ENCODE results near the gene AK9. TPM values are rescaled to one million over a fixed set of nuclear protein-coding genes. Genes with fewer than 3 reads are reported as not detected.

The AK9 gene
- total and polyA plus RNA-seq, 2 of the 4 experiments (the other 2 are of a cell fraction), result 1.7 to 1.8 TPM

DNA sequence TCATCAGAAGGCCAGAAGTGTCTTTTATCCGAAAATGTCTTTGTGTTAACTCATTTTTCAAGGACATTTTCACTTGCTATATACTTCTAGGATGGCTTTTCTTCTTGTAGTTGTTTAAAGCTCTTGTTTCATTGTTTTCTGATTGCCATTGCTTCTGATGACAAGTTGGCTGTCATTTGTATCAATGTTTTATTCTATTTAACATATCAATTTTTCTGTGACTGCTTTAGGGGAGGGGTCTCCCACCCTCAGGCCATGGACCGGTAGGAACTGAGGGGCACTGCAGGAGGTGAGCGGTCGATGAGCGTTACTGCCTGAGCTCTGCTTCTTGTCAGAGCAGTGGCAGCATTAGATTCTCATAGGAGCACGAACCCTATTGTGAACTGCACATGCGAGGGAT lies 65.8 kb downstream of the AK9 start:
- dilution Hi-C loops (cut with HindIII; ENCODE audit: low sequenced_read_pairs, unreplicated experiment) (no loop called here), intact Hi-C loops (cut with micrococcal nuclease) (no loop called here), in situ Hi-C loops (cut with MboI; ENCODE audit: low sequenced_read_pairs) (no loop called here)
- H3K27me3 ChIP-seq (ENCODE audit: control insufficient read depth, insufficient read depth, low read length), result no peaks in the 10 kb centered on the region
- H4K5ac ChIP-seq (ENCODE audit: low read depth, low read length), result no peak overlapping the region
- H4K8ac ChIP-seq (ENCODE audit: low read depth in 2 of 2, low read length in 2 of 2), result no peak overlapping the region
- ChIA-PET CTCF (no interaction called here), POLR2A (ENCODE audit: unreplicated experiment) (interaction anchor here (0.6 kb wide), 1 partner anchor 1518 kb away, joined by 4 read pairs; no protein-coding TSS in a partner anchor)
- ATAC-seq (ENCODE audit: low read depth) (no peak), DNase-seq (no peak)
- H3K4me2 ChIP-seq (ENCODE audit: low read depth, low read length), result no peak overlapping the region
- no peaks in the 10 kb centered on the region for H3K4me1 ChIP-seq (ENCODE audit: control insufficient read depth, insufficient read depth, low read length)
- no peak overlapping the region for H3K4ac ChIP-seq (ENCODE audit: low read depth, low read length)
- no peak overlapping the region for H2AFZ ChIP-seq (replicated peaks; ENCODE audit: low read length, poor library complexity)
- H3K14ac ChIP-seq (replicated peaks; ENCODE audit: low read depth, low read length), result no peak overlapping the region
- no peaks in the 10 kb centered on the region for H4K20me1 ChIP-seq (ENCODE audit: insufficient read depth, low read length)
- H3K9ac ChIP-seq (ENCODE audit: low read depth, low read length), result no peak overlapping the region
- no peaks in the 10 kb centered on the region for H3K9me3 ChIP-seq (ENCODE audit: control insufficient read depth, insufficient read depth, low read length)
- H2BK15ac ChIP-seq (ENCODE audit: low read depth, low read length), result no peak overlapping the region
- no TSS peak for BruUV-seq (replicated peaks)
- H2AK9ac ChIP-seq (replicated peaks; ENCODE audit: low read depth, low read length, poor library complexity), result no peak overlapping the region
- H3K79me1 ChIP-seq (ENCODE audit: low read depth in 1 of 2, low read length in 2 of 2), result no peaks in the 10 kb centered on the region
- no peak overlapping the region for H3K4me3 ChIP-seq (ENCODE audit: insufficient read depth, low read depth, low read length)
- no peaks in the 10 kb centered on the region for H3K36me3 ChIP-seq (ENCODE audit: control insufficient read depth, insufficient read depth, low read length)
- no peak overlapping the region for H2BK20ac ChIP-seq (ENCODE audit: low read depth, low read length)
- H3K23ac ChIP-seq (ENCODE audit: low read depth, low read length), result no peak overlapping the region
- no peaks in the 10 kb centered on the region for H3K9me1 ChIP-seq (ENCODE audit: insufficient read depth, low read length)
- H2AK5ac ChIP-seq (ENCODE audit: low read depth, low read length), result no peak overlapping the region
- H2BK120ac ChIP-seq (ENCODE audit: low read depth, low read length), result no peak overlapping the region
- WGBS, 2 experiments (ENCODE audit: extremely low coverage in 2 of 2, insufficient read length in 1 of 2), result no CpG with 5 or more reads among the region's 7 CpGs
- H3K27ac ChIP-seq (ENCODE audit: insufficient read depth, low read length), result no peak overlapping the region
- no peak overlapping the region for H3K18ac ChIP-seq (ENCODE audit: low read depth, low read length)
- H3K56ac ChIP-seq (ENCODE audit: extremely low read depth, insufficient read depth, low read length), result no peak overlapping the region
- no peak overlapping the region for H2BK5ac ChIP-seq (ENCODE audit: low read depth, low read length, poor library complexity, severe bottlenecking)
- TF ChIP-seq SMC3 (IDR thresholded peaks at IDR 0.05; ENCODE audit: low read depth, low read length) (no peak), CHD1 (IDR thresholded peaks at IDR 0.05; ENCODE audit: low read depth, low read length) (no peak)
- H4K91ac ChIP-seq (ENCODE audit: insufficient read depth, low read depth, low read length), result no peak overlapping the region
